T-helper 9 cell (primary cell): Measurements from ENCODE around the gene PIK3CD.
"Not testable (repeated sequence)": the region's sequence is repeated elsewhere in the genome, so short reads cannot be mapped to it uniquely, and the experiment has no call there.

ENCODE experiments used
- DNase-seq: peaks from one replicate; pipeline ENCODE4 v3.0.0-alpha.2; 2020

Gene PIK3CD

GRCh38 chr1:9744106-9744799 is 92.7 kb downstream of the PIK3CD start:
- no peak for DNase-seq

- no peak for DNase-seq
These were observed 94.7 kb downstream of the PIK3CD start for GRCh38 chr1:9746211-9746610.

GRCh38 chr1:9746651-9747050 is 95.1 kb downstream of the PIK3CD start:
- DNase-seq, result no peak

GRCh38 chr1:9748391-9748790 is 96.9 kb downstream of the PIK3CD start:
- DNase-seq, result not testable (repeated sequence)

GRCh38 chr1:9749361-9749760 is 97.8 kb downstream of the PIK3CD start:
- no peak for DNase-seq

- no peak for DNase-seq
These were observed 100.4 kb downstream of the PIK3CD start for GRCh38 chr1:9751971-9752370.

- DNase-seq, result no peak
These were observed 101.6 kb downstream of the PIK3CD start for GRCh38 chr1:9753121-9753531.

GRCh38 chr1:9755441-9755995 is 104.0 kb downstream of the PIK3CD start:
- DNase-seq, result no peak

- no peak for DNase-seq
These were observed 107.1 kb downstream of the PIK3CD start for GRCh38 chr1:9758559-9759121.

GRCh38 chr1:9759939-9760338 is 108.4 kb downstream of the PIK3CD start:
- DNase-seq, result no peak

GRCh38 chr1:9760824-9761223 is 109.3 kb downstream of the PIK3CD start:
- DNase-seq, result no peak

- no peak for DNase-seq
These were observed 110.3 kb downstream of the PIK3CD start for GRCh38 chr1:9761855-9762254.

- DNase-seq, result not testable (repeated sequence)
These were observed 110.9 kb downstream of the PIK3CD start for GRCh38 chr1:9762446-9762845.

GRCh38 chr1:9763914-9764313 is 112.4 kb downstream of the PIK3CD start:
- DNase-seq, result no peak

- no peak for DNase-seq
These were observed 113.0 kb downstream of the PIK3CD start for GRCh38 chr1:9764550-9764949.

GRCh38 chr1:9766759-9767442 is 115.4 kb downstream of the PIK3CD start:
- DNase-seq, result no peak

- no peak for DNase-seq
These were observed 116.6 kb downstream of the PIK3CD start for GRCh38 chr1:9767964-9768668.

GRCh38 chr1:9768983-9769382 is 117.5 kb downstream of the PIK3CD start:
- DNase-seq, result no peak

GRCh38 chr1:9770298-9770697 is 118.8 kb downstream of the PIK3CD start:
- DNase-seq, result no peak

GRCh38 chr1:9774712-9775679 is 123.5 kb downstream of the PIK3CD start:
- no peak for DNase-seq

GRCh38 chr1:9776685-9777084 is 125.2 kb downstream of the PIK3CD start:
- no peak for DNase-seq
